ENCODE results near the gene UBE2K.
"Not testable (repeated sequence)": the region's sequence is repeated elsewhere in the genome, so short reads cannot be mapped to it uniquely, and the experiment has no call there.

Gene UBE2K

GRCh38 chr4:39698424-39699009 is 581 bp downstream of the UBE2K start:
- DNase-seq: peak in 1 of 2 donors; percentile 70

GRCh38 chr4:39699687-39700409 is 1.9 kb downstream of the UBE2K start:
- no peak for DNase-seq

DNA sequence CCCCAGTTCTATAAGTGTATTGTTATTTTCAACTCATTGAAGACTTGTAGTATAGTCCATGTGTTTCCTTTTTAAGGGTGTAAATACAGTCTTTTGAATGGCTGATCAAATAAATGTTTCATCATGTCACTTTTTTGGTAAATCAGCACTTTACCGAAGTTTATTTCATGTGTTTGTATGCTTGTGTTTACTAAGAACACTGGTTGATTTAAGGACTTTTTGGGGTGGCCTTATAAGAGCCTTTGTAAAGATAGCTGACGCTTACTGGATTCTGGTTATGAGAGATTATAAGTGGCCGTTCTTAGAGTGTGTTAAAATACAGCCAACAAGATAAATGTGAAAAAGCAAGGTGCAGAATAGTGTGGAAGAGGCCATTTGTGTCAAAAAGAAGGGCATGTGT is 2.6 kb downstream of the UBE2K start:
- no peak for DNase-seq

DNA sequence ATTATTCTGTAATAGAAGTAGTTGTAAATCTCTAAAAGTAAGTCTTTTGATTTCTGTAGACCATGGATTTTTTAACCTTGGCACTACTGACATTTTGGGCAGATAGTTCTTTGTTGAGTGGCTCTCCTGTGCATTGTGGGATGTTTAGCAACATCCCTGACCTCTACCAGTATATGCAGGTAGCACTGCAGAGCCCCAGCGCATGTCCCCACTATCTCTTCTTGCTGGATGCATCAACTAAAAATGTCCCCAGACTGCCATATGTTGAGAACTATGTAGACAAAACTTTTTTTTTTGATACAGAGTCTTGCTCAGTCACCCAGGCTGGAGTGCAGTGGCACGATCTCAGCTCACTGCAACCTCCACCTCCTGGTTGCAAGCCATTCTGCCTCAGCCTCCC is 4.8 kb downstream of the UBE2K start:
- DNase-seq: no peak

DNA sequence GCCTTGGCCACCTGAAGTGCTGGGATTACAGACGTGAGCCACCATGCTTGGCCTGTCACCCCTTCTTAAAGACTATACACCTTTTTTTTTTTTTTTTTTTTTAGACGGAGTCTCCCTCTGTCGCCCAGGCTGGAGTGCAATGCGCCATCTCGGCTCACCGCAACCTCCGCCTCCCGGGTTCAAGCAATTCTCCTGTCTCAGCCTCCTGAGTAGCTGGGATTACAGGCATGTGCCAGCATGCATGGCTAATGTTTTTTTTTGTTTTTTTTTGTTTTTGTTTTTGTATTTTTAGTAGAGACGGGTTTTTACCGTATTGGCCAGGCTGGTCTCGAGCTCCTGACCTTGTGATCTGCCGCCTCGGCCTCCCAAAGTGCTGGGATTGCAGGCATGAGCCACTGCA is 6.9 kb downstream of the UBE2K start:
- DNase-seq: not testable (repeated sequence)

GRCh38 chr4:39706334-39706733 is 8.4 kb downstream of the UBE2K start:
- DNase-seq: no peak

DNA sequence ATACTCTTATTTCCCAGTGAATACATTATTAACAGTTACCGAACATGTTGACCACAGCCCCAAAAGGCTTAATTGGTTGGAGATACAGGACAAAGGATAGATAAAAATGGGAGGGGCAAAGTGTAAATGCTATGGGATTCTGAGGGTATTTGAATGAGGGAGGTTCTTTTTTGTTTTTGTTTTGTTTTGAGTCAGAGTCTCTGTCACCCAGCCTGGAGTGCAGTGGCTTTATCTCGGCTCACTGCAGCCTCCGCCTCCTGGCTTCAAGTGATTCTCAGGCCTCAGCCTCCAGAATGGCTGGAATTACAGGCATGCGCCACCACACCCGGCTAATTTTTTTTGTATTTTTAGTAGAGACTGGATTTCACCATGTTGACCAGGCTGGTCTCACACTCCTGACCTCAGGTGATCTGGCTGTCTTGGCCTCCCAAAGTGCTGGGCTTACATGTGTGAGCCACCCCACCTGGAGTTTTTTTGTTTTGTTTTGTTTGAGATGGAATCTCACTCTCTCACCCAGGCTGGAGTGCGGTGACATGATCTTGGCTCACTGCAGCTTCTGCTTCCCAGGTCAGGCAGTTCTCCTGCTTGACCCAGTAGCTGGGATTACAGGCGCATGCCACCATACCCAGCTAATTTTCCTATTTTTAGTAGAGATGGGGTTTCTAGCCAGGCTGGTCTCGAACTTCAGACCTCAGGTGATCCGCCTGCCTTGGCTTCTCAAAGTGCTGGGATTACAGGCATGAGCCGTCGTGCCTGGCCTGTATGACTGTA is 9.0 kb downstream of the UBE2K start:
- DNase-seq: no peak

DNA sequence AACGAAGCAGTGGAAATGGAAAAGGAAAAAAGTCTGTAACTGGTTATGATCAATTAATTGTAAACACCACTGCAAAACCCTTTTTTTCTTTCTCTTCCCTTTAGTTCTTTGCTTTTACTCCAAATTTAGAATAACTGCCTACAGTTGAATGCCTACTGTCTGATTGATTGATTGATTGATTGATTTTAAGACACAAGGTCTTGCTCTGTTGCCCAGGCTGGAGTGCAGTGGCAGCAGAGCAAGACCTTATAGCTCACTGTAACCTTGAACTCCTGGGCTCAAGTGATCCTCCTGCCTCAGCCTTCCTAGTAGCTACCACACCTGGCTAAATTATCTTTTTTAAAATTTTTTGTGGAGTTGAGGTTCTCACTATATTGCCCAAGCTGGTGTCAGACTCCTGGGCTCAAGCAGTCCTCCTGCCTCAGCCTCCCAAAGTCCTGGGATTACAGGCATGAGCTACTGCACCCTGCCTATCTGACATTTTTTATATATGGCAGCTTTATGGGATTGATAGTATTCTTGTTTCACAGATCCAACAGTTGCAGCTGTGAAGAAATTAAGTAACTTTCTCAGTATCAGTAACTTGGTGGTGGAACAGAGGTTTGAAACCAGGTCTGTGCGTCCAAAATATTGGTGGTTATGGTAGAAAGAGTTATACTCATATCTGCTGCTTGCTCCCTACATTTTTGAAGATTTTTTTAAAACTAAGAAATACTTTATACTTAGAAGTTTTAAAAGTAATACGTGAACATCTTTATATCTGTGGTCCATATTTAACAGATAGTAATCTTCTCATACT is 12.4 kb downstream of the UBE2K start:
- no peak for DNase-seq

DNA sequence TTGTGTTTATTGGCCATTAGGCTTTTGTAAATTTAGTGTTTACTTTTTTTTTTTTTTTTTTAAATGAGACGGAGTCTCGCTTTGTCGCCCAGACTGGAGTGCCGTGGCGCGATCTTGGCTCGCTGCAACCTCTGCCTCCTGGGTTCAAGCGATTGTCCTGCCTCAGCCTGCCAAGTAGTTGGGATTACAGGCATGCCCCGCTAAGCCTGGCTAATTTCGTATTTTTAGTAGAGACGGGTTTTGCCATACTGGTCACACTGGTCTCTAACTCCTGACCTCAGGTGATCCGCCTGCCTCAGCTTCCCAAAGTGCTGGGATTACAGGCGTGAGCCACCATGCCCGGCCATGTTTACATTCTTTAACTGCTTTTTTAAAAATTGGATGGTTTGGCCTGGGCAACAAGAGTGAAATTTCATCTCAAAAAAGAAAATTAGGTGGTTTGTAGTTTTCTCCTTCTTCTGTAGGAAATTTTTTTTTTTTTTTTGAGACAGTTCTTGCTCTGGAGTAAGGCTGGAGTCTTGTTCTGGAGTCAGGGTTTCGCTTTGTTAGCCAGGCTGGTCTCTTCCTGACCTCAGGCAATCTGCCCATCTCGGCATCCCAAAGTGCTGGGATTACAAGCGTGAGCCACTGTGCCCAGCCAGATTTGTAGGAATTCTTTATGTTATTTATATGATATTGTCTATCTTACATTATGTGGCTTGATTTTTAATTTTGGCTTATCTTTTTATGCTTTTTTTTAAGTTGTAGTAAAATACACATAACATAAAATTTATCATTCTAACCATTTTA is 15.1 kb downstream of the UBE2K start:
- no peak for DNase-seq

GRCh38 chr4:39713691-39714090 is 15.8 kb downstream of the UBE2K start:
- DNase-seq: no peak

DNA sequence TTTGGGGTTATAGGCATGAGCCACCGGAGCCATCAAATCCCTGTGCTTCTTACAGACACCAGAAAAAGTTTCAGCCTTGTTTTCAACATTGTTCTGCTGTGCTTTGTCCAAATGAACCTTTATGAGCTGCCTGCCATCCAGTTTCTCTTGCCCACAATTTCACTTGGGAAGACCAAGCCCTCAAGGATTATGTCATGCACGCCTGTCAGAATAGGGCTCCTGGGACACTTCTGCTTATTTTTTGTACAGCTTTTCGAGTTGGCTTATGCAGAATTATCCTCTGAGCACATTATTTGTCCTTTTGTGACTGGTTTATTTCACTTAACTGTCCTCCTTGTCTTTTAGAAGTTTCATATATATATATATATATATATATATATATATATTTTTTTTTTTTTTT is 16.2 kb downstream of the UBE2K start:
- DNase-seq: no peak

DNA sequence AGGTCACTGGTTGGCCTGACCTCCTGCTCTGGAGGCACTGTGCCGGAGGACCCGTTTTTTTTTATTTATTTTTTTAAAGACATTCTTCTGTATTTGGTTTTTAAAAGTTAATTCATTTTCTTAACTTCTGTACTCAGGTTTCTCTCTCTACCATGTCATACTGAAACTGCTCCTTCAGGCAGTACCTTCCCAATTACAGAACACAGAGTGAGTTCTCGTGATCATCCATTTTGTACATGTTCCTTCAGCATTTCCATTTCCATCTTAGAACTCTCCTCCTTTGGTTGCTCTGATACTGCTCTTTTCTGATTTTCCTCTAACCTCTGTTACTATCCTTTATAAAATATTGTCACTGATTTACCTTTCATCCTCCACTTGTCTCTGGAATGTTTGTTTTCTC is 17.9 kb downstream of the UBE2K start:
- DNase-seq: no peak

DNA sequence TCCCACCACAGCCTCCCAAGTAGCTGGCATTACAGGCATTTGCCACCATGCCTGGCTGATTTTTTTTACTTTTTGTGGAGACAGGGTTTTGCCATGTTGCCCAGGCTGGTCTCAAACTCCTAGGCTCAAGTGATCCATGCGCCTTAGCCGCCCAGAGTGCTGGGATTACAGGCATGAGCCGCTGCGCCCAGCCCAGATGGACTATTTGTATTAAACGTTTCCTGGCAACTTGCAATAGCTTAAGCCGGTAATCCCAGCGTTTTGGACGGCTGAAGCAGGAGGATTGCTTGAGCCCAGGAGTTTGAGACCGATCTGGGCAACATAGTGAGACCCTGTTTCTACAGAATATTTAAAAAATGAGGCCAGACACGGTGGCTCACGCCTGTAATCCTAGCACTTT is 18.4 kb downstream of the UBE2K start:
- no peak for DNase-seq

- DNase-seq: not testable (repeated sequence)
Observed at GRCh38 chr4:39717743-39718142, 19.8 kb downstream of the UBE2K start.

- no peak for DNase-seq
Observed at GRCh38 chr4:39718366-39719323, 20.7 kb downstream of the UBE2K start.

- no peak for DNase-seq
Observed at GRCh38 chr4:39719804-39720580, 22.1 kb downstream of the UBE2K start.

GRCh38 chr4:39721273-39721672 is 23.3 kb downstream of the UBE2K start:
- DNase-seq: not testable (repeated sequence)

DNA sequence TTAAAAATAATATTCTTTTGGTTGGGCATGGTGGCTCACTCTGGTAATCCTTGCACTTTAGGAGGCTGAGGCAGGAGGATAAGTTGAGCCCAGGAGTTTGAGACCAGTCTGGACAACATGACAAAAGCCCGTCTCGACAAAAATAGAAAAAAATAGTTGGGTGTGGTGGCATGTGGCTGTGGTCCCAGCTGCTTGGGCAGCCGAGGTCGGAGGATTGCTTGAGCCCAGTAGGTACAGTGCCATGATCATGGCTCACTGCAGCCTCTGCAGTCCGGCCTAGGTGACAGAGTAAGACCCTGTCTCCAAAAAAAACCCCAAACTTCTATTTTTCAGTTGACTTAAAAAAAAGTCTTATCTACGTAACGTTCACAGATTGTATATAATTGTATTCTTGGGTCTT is 23.9 kb downstream of the UBE2K start:
- DNase-seq: no peak

DNA sequence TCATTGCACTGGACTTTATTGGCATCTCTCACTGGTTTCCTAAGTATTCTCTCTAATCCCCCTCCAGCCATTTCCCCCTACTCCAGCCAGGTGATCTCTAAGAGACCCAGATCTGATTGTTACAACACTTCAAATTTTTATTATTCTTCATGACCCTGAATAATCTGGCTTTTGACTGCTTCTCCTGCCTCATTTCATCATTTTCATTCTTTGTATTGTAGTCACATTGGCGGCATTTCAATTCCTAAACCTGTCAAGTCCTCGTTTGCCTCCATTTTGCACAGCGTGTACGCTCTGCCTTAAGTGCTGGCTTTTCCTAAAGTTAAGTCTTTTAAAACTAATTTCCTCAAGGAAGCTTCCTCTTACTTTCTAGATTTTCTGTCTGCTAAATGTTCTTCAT is 31.6 kb downstream of the UBE2K start:
- no peak for DNase-seq

DNA sequence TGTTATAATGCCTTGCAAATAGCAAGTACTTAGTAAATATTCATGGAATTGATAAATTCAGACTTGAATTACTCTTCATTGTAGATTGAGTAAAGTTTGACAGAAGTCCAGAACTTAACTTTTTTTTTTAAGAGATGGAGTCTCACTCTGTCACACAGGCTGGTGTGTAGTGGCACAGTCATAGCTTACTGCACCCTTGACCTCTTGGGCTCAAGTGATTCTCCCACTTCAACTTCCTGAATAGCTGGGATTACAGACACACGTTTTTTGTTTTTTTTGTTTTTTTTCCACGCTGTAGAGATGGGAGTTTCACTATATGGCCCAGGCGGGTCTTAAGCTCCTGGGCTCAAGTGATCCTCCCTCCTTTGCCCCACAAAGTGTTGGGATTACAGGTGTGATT is 32.1 kb downstream of the UBE2K start:
- no peak for DNase-seq

All from bone marrow (tissue), 2 donors.